ENCODE measurements around the gene HILPDA. TPM values are rescaled to one million over a fixed set of nuclear protein-coding genes. Genes with fewer than 3 reads are reported as not detected.

Gene HILPDA
- total RNA-seq, 2 donors from 2014 or later = 6.9 to 41.5 TPM

DNA sequence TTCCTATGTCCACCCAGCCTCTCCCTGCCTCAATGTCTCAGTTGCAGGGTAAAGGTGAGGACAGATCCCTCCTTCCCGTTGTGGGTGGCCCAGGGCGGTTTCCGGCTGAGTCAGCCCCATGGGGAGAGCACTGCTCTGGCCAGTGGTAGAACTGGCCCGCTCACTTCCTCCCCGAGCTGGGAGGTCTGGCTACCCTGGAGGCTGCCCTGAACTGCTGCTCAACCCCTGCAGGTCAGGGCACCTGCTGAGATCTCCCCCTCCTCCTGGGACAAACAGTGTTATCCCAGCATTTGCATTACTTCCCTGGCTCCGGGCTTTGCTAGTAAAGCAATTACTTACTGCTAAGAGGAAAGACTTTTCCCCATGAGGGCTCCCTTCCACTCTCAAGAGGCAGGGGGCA, 24.5 kb upstream of the HILPDA start:
- no peaks in the 10 kb centered on the region for H3K4me1 ChIP-seq (replicated peaks)
- no peak for DNase-seq (ENCODE audit: low spot score)
- intact Hi-C loops (cut with DNase I) = no loop called here
- H3K36me3 ChIP-seq = no peaks in the 10 kb centered on the region
- no peak for TF ChIP-seq POLR2AphosphoS5 (IDR thresholded peaks at IDR 0.05)
- TF ChIP-seq CTCF (IDR thresholded peaks at IDR 0.05) = no peak
- TF ChIP-seq POLR2A (IDR thresholded peaks at IDR 0.05) = no peak
- H3K9me3 ChIP-seq = no peaks in the 10 kb centered on the region
- no peak overlapping the region for H3K27ac ChIP-seq
- WGBS = 72% methylated on average over 6 of the region's 6 CpGs
- no peak overlapping the region for H3K4me3 ChIP-seq
- H3K27me3 ChIP-seq (replicated peaks; ENCODE audit: insufficient read depth) = no peaks in the 10 kb centered on the region

DNA sequence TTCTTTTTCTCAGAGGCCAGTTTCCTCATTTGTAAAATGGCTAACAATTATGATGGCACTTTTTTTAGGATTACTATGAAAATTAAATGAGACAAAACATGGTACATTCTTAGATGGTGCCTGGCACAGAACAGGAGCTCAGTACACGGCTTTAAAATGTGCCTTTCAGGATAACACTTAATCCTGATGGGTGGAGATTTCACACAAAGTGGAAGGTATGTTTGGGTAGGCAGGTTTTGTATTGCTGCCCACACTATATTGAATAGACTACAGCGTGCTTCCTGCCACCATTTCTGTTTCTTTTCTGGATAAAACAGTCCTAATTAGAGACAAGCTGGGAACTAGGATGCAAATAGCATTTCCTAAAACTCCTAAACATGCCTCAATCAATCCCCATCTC, 23.9 kb upstream of the HILPDA start:
- DNase-seq (ENCODE audit: low spot score) = no peak
- intact Hi-C loops (cut with DNase I) = no loop called here
- no peaks in the 10 kb centered on the region for H3K27me3 ChIP-seq (replicated peaks; ENCODE audit: insufficient read depth)
- H3K36me3 ChIP-seq = no peaks in the 10 kb centered on the region
- no peak overlapping the region for H3K4me3 ChIP-seq
- no peaks in the 10 kb centered on the region for H3K9me3 ChIP-seq
- TF ChIP-seq POLR2AphosphoS5 (IDR thresholded peaks at IDR 0.05) = no peak
- no peak for TF ChIP-seq POLR2A (IDR thresholded peaks at IDR 0.05)
- no peak for TF ChIP-seq CTCF (IDR thresholded peaks at IDR 0.05)
- WGBS = 48% methylated on average over 2 of the region's 2 CpGs
- no peak overlapping the region for H3K27ac ChIP-seq
- no peaks in the 10 kb centered on the region for H3K4me1 ChIP-seq (replicated peaks)

- Histone ChIP-seq H3K36me3 (no peaks in the 10 kb centered on the region), H3K27ac (peak overlapping the region; percentile 17 to 24), H3K9me3 (no peaks in the 10 kb centered on the region), H3K4me3 (no peak overlapping the region), H3K27me3 (replicated peaks; ENCODE audit: insufficient read depth) (no peaks in the 10 kb centered on the region), H3K4me1 (replicated peaks) (no peaks in the 10 kb centered on the region)
- intact Hi-C loops (cut with DNase I) = no loop called here
- TF ChIP-seq POLR2A (IDR thresholded peaks at IDR 0.05) (no peak), CTCF (IDR thresholded peaks at IDR 0.05) (no peak), POLR2AphosphoS5 (IDR thresholded peaks at IDR 0.05) (no peak)
- no peak for DNase-seq (ENCODE audit: low spot score)
- WGBS = 59% methylated on average over 4 of the region's 4 CpGs
Observed at GRCh38 chr7:128434413-128435326, 21.0 kb upstream of the HILPDA start.

- Histone ChIP-seq H3K36me3 (no peaks in the 10 kb centered on the region), H3K4me1 (replicated peaks) (no peaks in the 10 kb centered on the region), H3K9me3 (no peaks in the 10 kb centered on the region), H3K27me3 (replicated peaks; ENCODE audit: insufficient read depth) (no peaks in the 10 kb centered on the region), H3K27ac (peak overlapping the region in 1 of 2 donors; percentile 17), H3K4me3 (no peak overlapping the region)
- DNase-seq (ENCODE audit: low spot score) = no peak
- no peak for TF ChIP-seq POLR2A (IDR thresholded peaks at IDR 0.05)
- TF ChIP-seq POLR2AphosphoS5 (IDR thresholded peaks at IDR 0.05) = peak; percentile 12
- 23% methylated on average over 3 of the region's 3 CpGs for WGBS
- intact Hi-C loops (cut with DNase I) = no loop called here
Observed at GRCh38 chr7:128435327-128435686, 20.4 kb upstream of the HILPDA start.

DNA sequence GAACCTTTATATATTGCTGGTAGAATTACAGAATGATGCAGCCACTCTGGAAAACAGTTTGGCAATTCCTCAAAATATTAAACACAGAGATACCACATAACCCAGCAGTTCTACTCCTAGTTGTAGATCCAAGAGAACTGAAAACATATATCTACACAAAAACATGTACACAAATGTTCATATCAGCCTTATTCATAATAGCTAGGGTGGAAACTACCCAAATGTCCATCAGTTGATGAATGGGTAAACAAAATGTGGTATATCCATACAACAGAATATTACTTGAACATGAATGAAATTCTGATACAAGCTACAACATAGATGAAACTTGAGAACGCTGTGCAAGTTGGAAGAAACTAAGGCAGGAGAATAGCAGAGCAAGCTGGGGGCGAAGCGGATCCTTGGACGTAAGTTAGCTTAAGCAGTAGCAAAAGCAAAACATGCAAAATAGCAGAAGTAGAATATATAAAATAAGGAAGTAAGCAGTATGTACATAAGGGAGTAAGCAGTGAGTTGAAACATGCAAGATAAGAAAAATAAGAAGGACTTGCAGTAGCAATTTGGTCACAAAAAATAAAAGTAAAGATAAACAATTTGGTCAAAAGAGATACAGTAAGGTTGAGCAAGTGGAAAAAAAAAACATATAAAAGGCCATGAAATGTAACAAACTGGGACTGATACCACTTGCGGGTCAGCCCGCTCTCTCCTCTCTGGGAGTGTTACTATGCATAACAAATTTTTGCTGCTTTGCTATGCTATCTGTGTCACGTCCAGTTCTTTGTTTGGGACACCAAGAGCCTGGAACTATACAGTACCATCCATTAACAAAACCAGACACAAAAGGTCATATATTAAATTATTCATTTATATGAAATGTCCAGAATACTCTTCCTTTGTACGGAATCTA, 18.0 kb upstream of the HILPDA start:
- no peak for DNase-seq (ENCODE audit: low spot score)
- intact Hi-C loops (cut with DNase I) = no loop called here
- Histone ChIP-seq H3K4me3 (no peak overlapping the region), H3K9me3 (no peaks in the 10 kb centered on the region), H3K4me1 (replicated peaks) (no peaks in the 10 kb centered on the region), H3K27ac (no peak overlapping the region), H3K36me3 (no peaks in the 10 kb centered on the region), H3K27me3 (replicated peaks; ENCODE audit: insufficient read depth) (no peaks in the 10 kb centered on the region)
- WGBS = 91% methylated on average over 8 of the region's 8 CpGs
- TF ChIP-seq CTCF (IDR thresholded peaks at IDR 0.05) = no peak
- TF ChIP-seq POLR2A (IDR thresholded peaks at IDR 0.05) = no peak
- TF ChIP-seq POLR2AphosphoS5 (IDR thresholded peaks at IDR 0.05) = no peak

Data from prostate gland (tissue), 2 donors.